Tibial nerve (tissue), 3 donors: Measurements from ENCODE around the gene NPR3.

Experiments
- CTCF ChIP-seq, 5 experiments: fragments of 200-600 bp in 3 of 5; fragments of 450-650 bp in 2 of 5; sonication (generic) in 3 of 5; IDR thresholded peaks; one replicate each; pipeline ENCODE4 v1.5.1; 2016 to 2019; ENCODE audit warnings: antibody characterized with exemption in 5 of 5, mild to moderate bottlenecking in 3 of 5, moderate library complexity in 2 of 5
- POLR2A ChIP-seq, 2 donors: fragments of 450-650 bp; IDR thresholded peaks; one replicate each; pipeline ENCODE4 v1.6.1; 2017; ENCODE audit warnings: antibody characterized with exemption in 2 of 2, mild to moderate bottlenecking in 2 of 2, moderate library complexity in 2 of 2

DNA sequence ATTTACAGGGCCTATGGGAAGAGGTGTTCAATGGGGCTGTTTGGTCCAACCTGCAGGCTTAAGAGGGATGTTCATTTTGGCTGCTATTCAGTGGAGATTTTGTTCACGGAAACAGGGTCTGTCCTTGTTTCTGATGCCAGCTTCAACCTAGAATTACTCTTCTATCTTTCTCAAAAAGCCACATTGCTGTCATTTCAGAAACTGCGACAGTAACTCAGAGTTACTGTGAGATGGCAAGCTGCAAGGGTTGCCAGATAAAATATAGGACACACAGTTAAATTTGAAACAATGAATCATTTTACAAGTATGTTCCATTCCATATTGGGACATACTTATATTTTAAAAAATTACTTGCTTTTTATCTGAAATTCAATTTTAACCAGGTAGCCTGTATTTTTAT, 128.0 kb downstream of the NPR3 start:
- no peak for TF ChIP-seq CTCF (IDR thresholded peaks at IDR 0.05)
- TF ChIP-seq POLR2A (IDR thresholded peaks at IDR 0.05), result no peak
